ENCODE data around the gene MINDY4.
A peak's percentile ranks its signal among the peaks of the same experiment; 100 is the strongest.

MINDY4 gene

GRCh38 chr7:30771174-30771879 is at the start of gene MINDY4:
Gene MINDY4 (plus strand): TSS chr7:30771417. CDS start chr7:30771494, 77 bp downstream.
- DNase-seq: peak; percentile 83

GRCh38 chr7:30722187-30722586 is 49.0 kb upstream of the MINDY4 start:
- DNase-seq: no peak

- no peak for DNase-seq
Measured at GRCh38 chr7:30722671-30723070, 48.5 kb upstream of the MINDY4 start.

GRCh38 chr7:30723776-30724175 is 47.4 kb upstream of the MINDY4 start:
- DNase-seq: no peak

- no peak for DNase-seq
Measured at GRCh38 chr7:30726296-30727006, 44.8 kb upstream of the MINDY4 start.

GRCh38 chr7:30727061-30727945 is 43.9 kb upstream of the MINDY4 start:
- DNase-seq: no peak

GRCh38 chr7:30728591-30729100 is 42.6 kb upstream of the MINDY4 start:
- no peak for DNase-seq

GRCh38 chr7:30729642-30730041 is 41.6 kb upstream of the MINDY4 start:
- no peak for DNase-seq

GRCh38 chr7:30730097-30730496 is 41.1 kb upstream of the MINDY4 start:
- no peak for DNase-seq

- DNase-seq: no peak
Measured at GRCh38 chr7:30730996-30731395, 40.2 kb upstream of the MINDY4 start.

- DNase-seq: no peak
Measured at GRCh38 chr7:30731581-30731980, 39.6 kb upstream of the MINDY4 start.

GRCh38 chr7:30732606-30733005 is 38.6 kb upstream of the MINDY4 start:
- DNase-seq: no peak

GRCh38 chr7:30733216-30733615 is 38.0 kb upstream of the MINDY4 start:
- no peak for DNase-seq

GRCh38 chr7:30733691-30734090 is 37.5 kb upstream of the MINDY4 start:
- DNase-seq: no peak

- DNase-seq: no peak
Measured at GRCh38 chr7:30734497-30734896, 36.7 kb upstream of the MINDY4 start.

- DNase-seq: no peak
Measured at GRCh38 chr7:30735631-30736030, 35.6 kb upstream of the MINDY4 start.

- no peak for DNase-seq
Measured at GRCh38 chr7:30736291-30736690, 34.9 kb upstream of the MINDY4 start.

GRCh38 chr7:30738026-30738915 is 32.9 kb upstream of the MINDY4 start:
- DNase-seq: no peak

- DNase-seq: no peak
Measured at GRCh38 chr7:30739691-30740090, 31.5 kb upstream of the MINDY4 start.

- peak; percentile 70 for DNase-seq
Measured at GRCh38 chr7:30740417-30741181, 30.6 kb upstream of the MINDY4 start.

GRCh38 chr7:30741289-30741688 is 29.9 kb upstream of the MINDY4 start:
- DNase-seq: no peak

Data from RPMI8226 (cell line).